Naive thymus-derived CD8-positive, alpha-beta T cell (primary cell): ENCODE data around the gene TXNL4A. TPM values are rescaled to one million over a fixed set of nuclear protein-coding genes. Genes with fewer than 3 reads are reported as not detected.
A peak's percentile ranks its signal among the peaks of the same experiment; 100 is the strongest.

ENCODE experiments used
- ATAC-seq, 2 donors: fragments of 150-1000 bp; cut with Tn5 transposase in 1 of 2; sonication (Bioruptor Pico), chemical (Tn5 transposase) in 1 of 2; 1 replicate in 1 of 2; 2 replicates in 1 of 2; pipeline ENCODE4 v1.10.0; 2021; ENCODE audit warnings: mild to moderate bottlenecking in 2 of 2, moderate library complexity in 2 of 2
- POLR2A ChIA-PET: fragments of 350-600 bp; sonication (Branson Sonifier 250); formaldehyde crosslinking; loops from one replicate; lab custom pipeline; 2021; ENCODE audit warnings: antibody characterized with exemption; lab: Charles Lee
- DNase-seq, 10 donors: peaks; one replicate each; pipeline versions ENCODE4 v3.0.0 to v3.0.0-alpha.2; 2020 to 2022
- H3K27ac Mint-ChIP-seq, 10 donors: one replicate each; pipeline ENCODE4 v1.8.0; 2020 to 2022; ENCODE audit warnings: mild to moderate bottlenecking in 10 of 10, mixed read lengths in 10 of 10, moderate library complexity in 4 of 10, inconsistent platforms in 1 of 10
- H3K27me3 Mint-ChIP-seq, 5 donors: one replicate each; pipeline ENCODE4 v1.8.0; 2021 to 2022; ENCODE audit warnings: mixed read lengths in 5 of 5
- H3K36me3 Mint-ChIP-seq, 3 donors: one replicate each; pipeline ENCODE4 v1.8.0; 2020 to 2022; ENCODE audit warnings: mixed read lengths in 3 of 3, mild to moderate bottlenecking in 2 of 3, inconsistent platforms in 1 of 3
- H3K4me1 Mint-ChIP-seq, 4 donors: one replicate each; pipeline ENCODE4 v1.8.0; 2021 to 2022; ENCODE audit warnings: mixed read lengths in 4 of 4
- H3K4me3 Mint-ChIP-seq, 10 donors: one replicate each; pipeline ENCODE4 v1.8.0; 2020 to 2022; ENCODE audit warnings: mild to moderate bottlenecking in 10 of 10, mixed read lengths in 10 of 10, moderate library complexity in 6 of 10, inconsistent platforms in 1 of 10
- H3K9me3 Mint-ChIP-seq, 9 donors: one replicate each; pipeline ENCODE4 v1.8.0; 2020 to 2022; ENCODE audit warnings: mixed read lengths in 9 of 9, mild to moderate bottlenecking in 3 of 9, inconsistent platforms in 1 of 9, moderate library complexity in 1 of 9
- polyA plus RNA-seq, 3 donors: library from polyadenylated mRNA; unstranded; fragments of 300-500 nt; fragmentation: Illumina TruSeq; gene quantifications; one replicate each; pipeline ENCODE4 v1.2.3, GENCODE V29; 2021
- total RNA-seq, 8 experiments: library from RNA in 2 of 8; stranded (reverse) in 2 of 8; gene quantifications; one replicate each; pipeline ENCODE4 v1.2.3 and lab custom pipeline; 2021 to 2026

The TXNL4A gene
- total and polyA plus RNA-seq, 5 experiments from 2014 or later: 71.9 to 225 (median 213) TPM

DNA sequence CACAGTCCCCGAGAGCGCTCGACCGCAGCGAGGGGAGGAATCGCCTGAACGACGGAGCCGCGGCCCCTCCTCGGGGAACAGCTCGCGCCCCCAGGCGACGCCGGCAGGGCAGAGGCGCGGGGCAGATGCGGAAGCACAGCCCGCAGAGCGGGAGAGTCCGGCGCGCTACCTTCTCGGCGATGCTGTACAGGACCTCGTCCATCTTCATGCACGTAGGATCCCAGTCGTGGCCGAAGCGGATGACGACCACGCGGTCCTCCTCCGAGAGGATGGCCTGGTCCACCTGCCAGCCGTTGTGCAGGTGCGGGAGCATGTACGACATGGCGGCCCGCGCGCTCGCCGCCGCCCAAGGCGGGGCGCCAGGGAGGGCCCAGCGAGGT, 302 bp downstream of the TXNL4A start:
- peak; percentile 75 to 78 for ATAC-seq
- no peaks in the 10 kb centered on the region for H3K27me3 Mint-ChIP-seq
- POLR2A ChIA-PET: interaction anchor here (0.9 to 3.5 kb wide), 6 partner anchors 23 to 309 kb away, joined by 3 to 21 read pairs (median 4); partner anchors contain the start of genes HSBP1L1, RBFA and SLC66A2

GRCh38 chr18:79987566-79987965, 797 bp downstream of the TXNL4A start:
- peak overlapping the region; percentile 84 to 97 (median 87) for H3K4me3 Mint-ChIP-seq
- POLR2A ChIA-PET: interaction anchor here (0.5 to 3.5 kb wide), 7 partner anchors 23 to 308 kb away, joined by 3 to 21 read pairs (median 6); partner anchors contain the start of genes HSBP1L1, RBFA and SLC66A2
- no peaks in the 10 kb centered on the region for H3K9me3 Mint-ChIP-seq
- H3K36me3 Mint-ChIP-seq: peaks cover 0 to 32% (median 0%) of the 10 kb centered on the region in 3 donors
- peaks cover 17 to 54% (median 50%) of the 10 kb centered on the region in 4 donors for H3K4me1 Mint-ChIP-seq
- H3K27me3 Mint-ChIP-seq: no peaks in the 10 kb centered on the region
- DNase-seq: peak in 1 of 10 donors; percentile 10
- no peak for ATAC-seq
- H3K27ac Mint-ChIP-seq: peak overlapping the region; percentile 81 to 98 (median 88)

More for the DNA sequence above, 302 bp downstream of the TXNL4A start:
- peaks cover 16 to 49% (median 45%) of the 10 kb centered on the region in 4 donors for H3K4me1 Mint-ChIP-seq
- no peaks in the 10 kb centered on the region for H3K9me3 Mint-ChIP-seq
- H3K36me3 Mint-ChIP-seq: peaks cover 0 to 31% (median 0%) of the 10 kb centered on the region in 3 donors
- H3K27ac Mint-ChIP-seq: peak overlapping the region; percentile 82 to 98 (median 90)
- DNase-seq: peak; percentile 55 to 81 (median 66)
- peak overlapping the region; percentile 84 to 97 (median 87) for H3K4me3 Mint-ChIP-seq

- no peak for ATAC-seq
Measured at GRCh38 chr18:79986726-79987125, 1.6 kb downstream of the TXNL4A start.

DNA sequence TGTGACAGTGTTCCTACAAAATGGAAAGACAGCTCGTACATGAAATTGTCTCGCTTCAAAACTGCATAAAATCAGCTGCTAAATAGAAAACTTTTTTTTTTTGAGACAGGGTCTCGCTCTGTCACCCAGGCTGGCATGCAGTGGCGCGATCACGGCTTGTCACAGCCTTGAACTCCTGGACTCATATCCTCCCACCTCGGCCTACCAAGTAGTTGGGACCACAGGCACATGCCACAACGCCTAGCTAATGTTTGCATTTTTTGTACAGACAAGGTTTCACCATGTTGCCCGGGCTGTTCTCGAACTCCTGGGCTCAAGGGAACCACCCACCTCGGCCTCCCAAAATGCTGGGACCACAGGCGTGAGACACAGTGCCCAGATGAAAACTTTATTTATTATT, 3.2 kb downstream of the TXNL4A start:
- POLR2A ChIA-PET: interaction anchor here (0.6 to 1.3 kb wide), 4 partner anchors 19 to 100 kb away, joined by 3 to 4 read pairs (median 4); partner anchors contain the start of gene HSBP1L1
- Mint-ChIP-seq H3K27me3 (no peaks in the 10 kb centered on the region), H3K4me1 (peaks cover 28 to 75% (median 69%) of the 10 kb centered on the region in 4 donors), H3K9me3 (no peaks in the 10 kb centered on the region), H3K4me3 (peak overlapping the region in 8 of 10 donors; percentile 32 to 84 (median 53)), H3K27ac (peak overlapping the region in 6 of 10 donors; percentile 1 to 70 (median 39)), H3K36me3 (peaks cover 0 to 45% (median 0%) of the 10 kb centered on the region in 3 donors)
- DNase-seq (no peak), ATAC-seq (no peak)

More at GRCh38 chr18:79986726-79987125, 1.6 kb downstream of the TXNL4A start:
- DNase-seq: no peak
- Mint-ChIP-seq H3K27me3 (no peaks in the 10 kb centered on the region), H3K4me3 (peak overlapping the region; percentile 84 to 97 (median 87)), H3K36me3 (peaks cover 0 to 40% (median 0%) of the 10 kb centered on the region in 3 donors), H3K4me1 (peaks cover 24 to 62% (median 58%) of the 10 kb centered on the region in 4 donors), H3K9me3 (no peaks in the 10 kb centered on the region), H3K27ac (peak overlapping the region; percentile 81 to 98 (median 88))
- POLR2A ChIA-PET: interaction anchor here (1.1 to 3.5 kb wide), 4 partner anchors 22 to 47 kb away, joined by 4 to 21 read pairs (median 12); partner anchors contain the start of genes HSBP1L1, RBFA and SLC66A2

DNA sequence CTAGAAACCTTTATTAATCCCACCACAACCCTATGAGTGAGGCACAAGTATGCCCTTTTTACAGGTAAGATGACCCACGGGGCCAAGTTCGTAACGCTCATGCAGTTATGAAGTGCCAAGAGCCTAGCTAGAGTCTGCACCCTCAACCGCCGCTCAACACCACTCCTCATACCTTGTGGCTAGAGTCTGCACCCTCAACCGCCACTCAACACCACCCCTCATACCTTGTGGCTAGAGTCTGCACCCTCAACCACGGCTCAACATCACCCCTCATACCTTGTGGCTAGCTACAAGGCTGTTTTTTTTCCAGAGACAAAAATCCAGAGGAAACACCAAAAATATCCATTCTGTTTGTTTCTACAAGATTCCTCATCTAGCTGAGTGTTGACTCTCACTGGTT, 4.6 kb downstream of the TXNL4A start:
- H3K27ac Mint-ChIP-seq: peak overlapping the region in 9 of 10 donors; percentile 37 to 93 (median 83)
- DNase-seq (no peak), ATAC-seq (no peak)
- H3K4me1 Mint-ChIP-seq: peaks cover 32 to 81% (median 79%) of the 10 kb centered on the region in 4 donors
- H3K9me3 Mint-ChIP-seq: no peaks in the 10 kb centered on the region
- H3K36me3 Mint-ChIP-seq: peaks cover 0 to 55% (median 0%) of the 10 kb centered on the region in 3 donors
- peak overlapping the region; percentile 37 to 84 (median 65) for H3K4me3 Mint-ChIP-seq
- H3K27me3 Mint-ChIP-seq: no peaks in the 10 kb centered on the region
- POLR2A ChIA-PET: interaction anchor here (1.1 to 1.2 kb wide), 2 partner anchors 50 to 70 kb away, joined by 3 to 4 read pairs; no protein-coding TSS in a partner anchor

GRCh38 chr18:79983253-79983652, 5.1 kb downstream of the TXNL4A start:
- peak overlapping the region in 7 of 10 donors; percentile 20 to 73 (median 28) for H3K4me3 Mint-ChIP-seq
- H3K27me3 Mint-ChIP-seq: no peaks in the 10 kb centered on the region
- H3K9me3 Mint-ChIP-seq: no peaks in the 10 kb centered on the region
- H3K36me3 Mint-ChIP-seq: peaks cover 0 to 56% (median 0%) of the 10 kb centered on the region in 3 donors
- POLR2A ChIA-PET: interaction anchor here (0.8 to 1.0 kb wide), 2 partner anchors 16 to 22 kb away, joined by 3 read pairs; no protein-coding TSS in a partner anchor
- ATAC-seq (no peak), DNase-seq (no peak)
- H3K27ac Mint-ChIP-seq: peak overlapping the region in 6 of 10 donors; percentile 38 to 85 (median 78)
- peaks cover 32 to 81% (median 79%) of the 10 kb centered on the region in 4 donors for H3K4me1 Mint-ChIP-seq

DNA sequence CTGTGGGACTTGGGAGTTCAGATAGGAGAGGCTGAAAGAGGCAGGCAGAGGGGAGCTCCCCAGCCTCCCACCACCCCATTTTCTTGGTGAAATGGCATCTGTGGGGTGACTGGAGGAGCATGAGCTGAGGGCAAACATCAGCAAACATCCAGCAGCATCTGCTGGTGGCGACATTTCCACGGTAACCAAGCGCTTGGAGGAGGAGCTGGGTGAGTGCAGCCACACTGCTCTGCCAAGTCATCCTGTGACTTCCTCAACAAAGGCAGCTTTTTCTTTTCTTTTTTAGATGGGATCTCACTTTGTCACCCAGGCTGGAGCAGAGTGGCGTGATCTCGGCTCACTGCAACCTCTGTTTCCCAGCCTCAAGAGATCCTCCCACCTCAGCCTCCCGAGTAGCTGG, 5.6 kb downstream of the TXNL4A start:
- Mint-ChIP-seq H3K27me3 (no peaks in the 10 kb centered on the region), H3K4me3 (peak overlapping the region in 7 of 10 donors; percentile 23 to 76 (median 48)), H3K4me1 (peaks cover 36 to 86% (median 82%) of the 10 kb centered on the region in 4 donors), H3K27ac (peak overlapping the region; percentile 37 to 89 (median 80)), H3K9me3 (no peaks in the 10 kb centered on the region), H3K36me3 (peaks cover 0 to 61% (median 0%) of the 10 kb centered on the region in 3 donors)
- peak in 3 of 10 donors; percentile 16 to 35 (median 20) for DNase-seq
- peak; percentile 36 to 59 for ATAC-seq
- POLR2A ChIA-PET: interaction anchor here (0.8 to 1.0 kb wide), 2 partner anchors 15 to 21 kb away, joined by 3 read pairs; no protein-coding TSS in a partner anchor

GRCh38 chr18:79980585-79980984, 7.8 kb downstream of the TXNL4A start:
- no peak for ATAC-seq
- POLR2A ChIA-PET: no interaction called here
- Mint-ChIP-seq H3K4me1 (peaks cover 30 to 75% (median 69%) of the 10 kb centered on the region in 4 donors), H3K4me3 (peak overlapping the region in 1 of 10 donors; percentile 26), H3K36me3 (peaks cover 0 to 63% (median 0%) of the 10 kb centered on the region in 3 donors), H3K27ac (peak overlapping the region in 5 of 10 donors; percentile 23 to 50 (median 41)), H3K9me3 (no peaks in the 10 kb centered on the region), H3K27me3 (no peaks in the 10 kb centered on the region)
- DNase-seq: no peak

DNA sequence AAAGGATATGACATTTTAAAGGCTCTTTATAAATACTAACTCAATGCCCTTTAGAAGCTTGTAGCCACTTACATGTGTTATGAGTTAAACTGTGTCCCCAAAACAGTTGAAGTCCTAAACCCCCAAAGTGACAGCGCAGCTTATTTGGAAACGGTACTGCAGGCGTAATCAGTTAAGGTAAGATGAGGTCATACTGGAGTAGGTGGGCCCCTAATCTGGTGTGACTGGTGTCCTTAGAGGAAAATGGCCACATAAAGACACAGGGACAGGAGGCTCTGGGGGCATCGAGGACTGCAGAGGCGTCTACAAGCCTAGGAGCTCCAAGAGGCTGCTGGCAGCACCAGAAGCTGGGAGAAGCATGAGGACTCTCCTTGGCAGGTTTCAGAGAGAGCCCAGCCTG, 8.5 kb downstream of the TXNL4A start:
- peak overlapping the region in 5 of 10 donors; percentile 29 to 75 (median 72) for H3K27ac Mint-ChIP-seq

GRCh38 chr18:79975985-79976680, 12.2 kb downstream of the TXNL4A start:
- Mint-ChIP-seq H3K27me3 (no peaks in the 10 kb centered on the region), H3K4me1 (peaks cover 17 to 41% (median 36%) of the 10 kb centered on the region in 4 donors), H3K27ac (peak overlapping the region in 6 of 10 donors; percentile 4 to 57 (median 52)), H3K4me3 (no peak overlapping the region), H3K9me3 (no peaks in the 10 kb centered on the region), H3K36me3 (peaks cover 0 to 79% (median 13%) of the 10 kb centered on the region in 3 donors)
- no peak for ATAC-seq
- no peak for DNase-seq
- POLR2A ChIA-PET: interaction anchor here (0.9 kb wide), 1 partner anchor 12 kb away, joined by 3 read pairs; the partner anchor contains the start of gene HSBP1L1

More for the DNA sequence above, 8.5 kb downstream of the TXNL4A start:
- no peak overlapping the region for H3K4me3 Mint-ChIP-seq
- no peak for DNase-seq
- peaks cover 31 to 70% (median 67%) of the 10 kb centered on the region in 4 donors for H3K4me1 Mint-ChIP-seq
- ATAC-seq: no peak
- POLR2A ChIA-PET: no interaction called here
- H3K36me3 Mint-ChIP-seq: peaks cover 0 to 63% (median 0%) of the 10 kb centered on the region in 3 donors
- no peaks in the 10 kb centered on the region for H3K9me3 Mint-ChIP-seq
- no peaks in the 10 kb centered on the region for H3K27me3 Mint-ChIP-seq

GRCh38 chr18:79975043-79975442, 13.3 kb downstream of the TXNL4A start:
- ATAC-seq (no peak), DNase-seq (no peak)
- POLR2A ChIA-PET: interaction anchor here (1.2 kb wide), 1 partner anchor 10 kb away, joined by 5 read pairs; the partner anchor contains the start of gene HSBP1L1
- Mint-ChIP-seq H3K4me1 (peaks cover 17 to 36% (median 28%) of the 10 kb centered on the region in 4 donors), H3K36me3 (peaks cover 0 to 84% (median 17%) of the 10 kb centered on the region in 3 donors), H3K27ac (peak overlapping the region in 4 of 10 donors; percentile 29 to 70 (median 59)), H3K27me3 (no peaks in the 10 kb centered on the region), H3K9me3 (no peaks in the 10 kb centered on the region), H3K4me3 (peak overlapping the region in 1 of 10 donors; percentile 20)
